ENCODE measurements around the gene SLC24A1. TPM values are rescaled to one million over a fixed set of nuclear protein-coding genes. Genes with fewer than 3 reads are reported as not detected.
"Not testable (repeated sequence)": the region's sequence is repeated elsewhere in the genome, so short reads cannot be mapped to it uniquely, and the experiment has no call there.

The SLC24A1 gene
- total RNA-seq, 3 donors from 2014 or later: 6.5 to 10.3 (median 8.4) TPM

- ATAC-seq: no peak
- DNase-seq: no peak
- Histone ChIP-seq H3K4me3 (no peak overlapping the region), H3K36me3 (ENCODE audit: low read depth) (no peaks in the 10 kb centered on the region), H3K4me1 (ENCODE audit: low read depth) (peaks cover 18% of the 10 kb centered on the region), H3K9me3 (no peaks in the 10 kb centered on the region)
- intact Hi-C loops (cut with DNase I, micrococcal nuclease): no loop called here
- TF ChIP-seq CTCF (IDR thresholded peaks at IDR 0.05): no peak
These were observed 9.7 kb upstream of the SLC24A1 start for GRCh38 chr15:65611888-65612615.

DNA sequence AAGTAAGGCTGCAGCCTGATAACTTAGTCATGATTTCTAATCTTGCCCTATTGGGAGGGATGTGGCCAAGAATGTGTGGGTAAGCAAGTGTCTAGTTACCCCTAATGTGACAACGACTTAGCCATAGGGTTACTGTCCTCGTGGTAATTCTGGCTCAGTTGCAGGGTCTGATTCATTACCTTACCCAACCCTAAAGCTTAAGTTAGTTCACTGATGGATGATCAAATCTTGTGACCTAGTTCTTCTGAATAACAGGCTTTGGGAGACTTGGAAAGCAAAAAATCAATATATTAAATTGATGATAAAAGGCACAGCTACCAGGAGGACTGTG is 9.2 kb upstream of the SLC24A1 start:
- no peaks in the 10 kb centered on the region for H3K9me3 ChIP-seq
- peaks cover 18% of the 10 kb centered on the region for H3K4me1 ChIP-seq (ENCODE audit: low read depth)
- ATAC-seq (no peak), DNase-seq (no peak)
- intact Hi-C loops (cut with DNase I, micrococcal nuclease): no loop called here
- H3K36me3 ChIP-seq (ENCODE audit: low read depth): no peaks in the 10 kb centered on the region
- no peak overlapping the region for H3K4me3 ChIP-seq
- no peak for TF ChIP-seq CTCF (IDR thresholded peaks at IDR 0.05)

DNA sequence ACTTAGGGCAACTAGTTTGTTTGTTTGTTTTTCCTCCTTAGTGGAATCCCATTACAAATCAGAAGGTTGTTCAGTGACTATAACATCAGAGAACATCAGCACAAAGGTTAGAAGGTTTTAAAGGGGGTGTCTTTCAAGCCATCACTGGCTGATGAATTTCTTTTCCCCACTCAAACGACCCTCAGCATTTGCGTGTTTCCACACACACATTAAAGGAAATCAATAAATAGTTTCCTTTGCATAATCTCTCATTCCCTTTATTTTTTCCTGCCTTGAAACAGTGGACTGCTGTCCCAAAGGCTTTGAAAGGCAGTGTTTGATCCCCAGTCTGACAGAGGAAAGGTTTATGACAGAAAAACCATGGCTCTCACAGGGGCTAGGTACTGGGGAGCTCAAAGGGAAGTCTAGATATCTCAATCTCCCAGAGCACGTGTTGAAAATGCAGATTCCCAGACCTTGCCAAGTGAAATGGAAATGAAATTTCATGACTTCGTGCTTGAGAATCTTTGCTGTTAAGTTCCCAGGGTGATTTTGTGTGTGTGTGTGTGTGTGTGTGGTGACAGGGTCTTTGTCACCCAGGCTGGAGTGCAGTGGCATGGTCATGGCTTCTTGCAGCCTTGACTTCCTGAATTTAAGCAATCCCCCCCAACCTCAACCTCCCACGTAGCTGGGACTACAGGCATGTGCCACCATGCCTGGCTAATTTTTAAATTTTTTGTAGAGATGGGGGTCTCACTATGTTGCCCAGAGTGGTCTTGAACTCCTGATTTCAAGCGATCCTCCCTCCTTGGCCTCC is 8.6 kb upstream of the SLC24A1 start:
- intact Hi-C loops (cut with DNase I, micrococcal nuclease): no loop called here
- no peaks in the 10 kb centered on the region for H3K9me3 ChIP-seq
- no peaks in the 10 kb centered on the region for H3K36me3 ChIP-seq (ENCODE audit: low read depth)
- no peak for DNase-seq
- H3K4me1 ChIP-seq (ENCODE audit: low read depth): peaks cover 18% of the 10 kb centered on the region
- no peak overlapping the region for H3K4me3 ChIP-seq
- ATAC-seq: no peak
- TF ChIP-seq CTCF (IDR thresholded peaks at IDR 0.05): no peak

DNA sequence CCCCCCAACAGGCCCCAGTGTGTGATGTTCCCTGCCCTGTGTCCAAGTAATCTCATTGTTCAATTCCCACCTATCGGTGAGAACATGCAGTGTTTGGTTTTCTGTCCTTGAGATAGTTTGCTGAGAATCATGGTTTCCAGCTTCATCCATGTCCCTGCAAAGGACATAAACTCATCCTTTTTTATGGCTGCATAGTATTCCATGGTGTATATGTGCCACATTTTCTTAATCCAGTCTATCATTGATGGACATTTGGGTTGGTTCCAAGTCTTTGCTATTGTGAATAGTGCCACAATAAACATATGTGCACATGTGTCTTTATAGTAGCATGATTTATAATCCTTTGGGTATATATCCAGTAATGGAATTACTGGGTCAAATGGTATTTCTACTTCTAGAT is 5.9 kb upstream of the SLC24A1 start:
- intact Hi-C loops (cut with DNase I, micrococcal nuclease); H3K9me3 ChIP-seq; ATAC-seq; H3K4me1 ChIP-seq (ENCODE audit: low read depth); H3K36me3 ChIP-seq (ENCODE audit: low read depth); H3K4me3 ChIP-seq; DNase-seq: not testable (repeated sequence)

- ATAC-seq (no peak), DNase-seq (no peak)
- Histone ChIP-seq H3K4me1 (ENCODE audit: low read depth) (no peaks in the 10 kb centered on the region), H3K9me3 (no peaks in the 10 kb centered on the region), H3K4me3 (no peak overlapping the region), H3K36me3 (ENCODE audit: low read depth) (no peaks in the 10 kb centered on the region)
- TF ChIP-seq CTCF (IDR thresholded peaks at IDR 0.05): no peak
- intact Hi-C loops (cut with DNase I, micrococcal nuclease): no loop called here
These were observed 3.1 kb upstream of the SLC24A1 start for GRCh38 chr15:65618560-65619109.

DNA sequence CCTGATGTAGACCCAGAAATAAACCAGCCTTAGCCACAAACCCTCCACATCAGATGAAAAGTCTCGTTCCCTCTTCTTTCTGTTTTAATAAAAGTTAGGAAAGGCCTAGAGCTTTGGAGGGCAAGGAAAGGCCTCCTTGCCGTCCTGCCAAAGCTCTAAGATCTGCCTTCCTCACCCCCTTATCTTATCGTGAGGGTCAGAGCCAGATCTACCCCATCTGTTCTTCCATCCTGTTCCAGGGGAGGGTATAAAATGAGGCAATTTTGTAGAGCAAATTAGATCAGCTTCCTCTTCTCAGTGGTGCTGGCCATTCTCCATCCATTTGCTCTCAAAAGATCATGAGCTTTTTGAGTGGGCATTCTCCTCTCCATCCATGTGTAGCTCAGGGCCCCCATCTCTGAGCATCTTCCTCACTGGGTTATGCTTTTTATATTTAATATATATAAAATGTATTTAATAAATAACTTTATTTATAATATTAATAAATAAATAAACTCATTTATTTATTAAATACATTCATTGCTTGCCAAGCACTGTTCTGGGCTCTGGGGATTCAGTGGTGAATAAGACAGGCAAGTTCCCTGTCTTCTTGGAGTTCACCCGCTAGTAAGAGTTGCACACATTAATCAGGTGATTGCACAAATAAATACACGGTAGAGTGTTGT is 2.0 kb upstream of the SLC24A1 start:
- Histone ChIP-seq H3K4me1 (ENCODE audit: low read depth) (no peaks in the 10 kb centered on the region), H3K9me3 (no peaks in the 10 kb centered on the region), H3K36me3 (ENCODE audit: low read depth) (no peaks in the 10 kb centered on the region), H3K4me3 (no peak overlapping the region)
- TF ChIP-seq CTCF (IDR thresholded peaks at IDR 0.05): no peak
- intact Hi-C loops (cut with DNase I, micrococcal nuclease): no loop called here
- DNase-seq (no peak), ATAC-seq (no peak)
